ENCODE measurements around the gene HSDL1. TPM values are rescaled to one million over a fixed set of nuclear protein-coding genes. Genes with fewer than 3 reads are reported as not detected.
A peak's percentile ranks its signal among the peaks of the same experiment; 100 is the strongest.

HSDL1 gene
- total RNA-seq, 1 donor from 2014 or later = 31.0 TPM

GRCh38 chr16:84153660-84154214 is 8.8 kb upstream of the HSDL1 start:
- Histone ChIP-seq H3K4me1 (no peaks in the 10 kb centered on the region), H3K27ac (no peak overlapping the region), H3K4me3 (no peak overlapping the region), H3K27me3 (peaks cover 5% of the 10 kb centered on the region), H3K9me3 (no peaks in the 10 kb centered on the region), H3K36me3 (no peaks in the 10 kb centered on the region)
- no peak for TF ChIP-seq CTCF (IDR thresholded peaks at IDR 0.05)
- intact Hi-C loops (cut with DNase I) = no loop called here
- peak; percentile 11 for DNase-seq
- ATAC-seq = no peak

- no peak overlapping the region for H3K27ac ChIP-seq
- H3K4me3 ChIP-seq = no peak overlapping the region
- DNase-seq = peak; percentile 6
- H3K36me3 ChIP-seq = no peaks in the 10 kb centered on the region
- H3K4me1 ChIP-seq = no peaks in the 10 kb centered on the region
- no peaks in the 10 kb centered on the region for H3K9me3 ChIP-seq
- intact Hi-C loops (cut with DNase I) = no loop called here
- no peaks in the 10 kb centered on the region for H3K27me3 ChIP-seq
- no peak for TF ChIP-seq CTCF (IDR thresholded peaks at IDR 0.05)
- ATAC-seq = no peak
Measured at GRCh38 chr16:84150926-84151325, 5.9 kb upstream of the HSDL1 start.

GRCh38 chr16:84144209-84144858 is 643 bp downstream of the HSDL1 start:
- H3K27ac ChIP-seq = peak overlapping the region; percentile 66
- peaks cover 5% of the 10 kb centered on the region for H3K4me1 ChIP-seq
- H3K9me3 ChIP-seq = no peaks in the 10 kb centered on the region
- no peaks in the 10 kb centered on the region for H3K27me3 ChIP-seq
- no peak for TF ChIP-seq CTCF (IDR thresholded peaks at IDR 0.05)
- DNase-seq (peak; percentile 76), ATAC-seq (peak; percentile 48)
- no peaks in the 10 kb centered on the region for H3K36me3 ChIP-seq
- H3K4me3 ChIP-seq = peak overlapping the region; percentile 86
- intact Hi-C loops (cut with DNase I) = no loop called here

GRCh38 chr16:84143784-84144199 is 1.2 kb downstream of the HSDL1 start:
- no peaks in the 10 kb centered on the region for H3K9me3 ChIP-seq

GRCh38 chr16:84143081-84143480 is 1.9 kb downstream of the HSDL1 start:
- Histone ChIP-seq H3K27me3 (no peaks in the 10 kb centered on the region), H3K36me3 (no peaks in the 10 kb centered on the region), H3K4me3 (no peak overlapping the region), H3K27ac (no peak overlapping the region), H3K4me1 (peaks cover 5% of the 10 kb centered on the region), H3K9me3 (no peaks in the 10 kb centered on the region)
- ATAC-seq = no peak
- no peak for TF ChIP-seq CTCF (IDR thresholded peaks at IDR 0.05)
- intact Hi-C loops (cut with DNase I) = no loop called here
- DNase-seq = no peak

More at GRCh38 chr16:84143784-84144199, 1.2 kb downstream of the HSDL1 start:
- H3K27me3 ChIP-seq = no peaks in the 10 kb centered on the region
- no peaks in the 10 kb centered on the region for H3K36me3 ChIP-seq
- TF ChIP-seq CTCF (IDR thresholded peaks at IDR 0.05) = no peak
- no peak overlapping the region for H3K27ac ChIP-seq
- ATAC-seq (no peak), DNase-seq (no peak)
- peak overlapping the region; percentile 86 for H3K4me3 ChIP-seq
- peaks cover 5% of the 10 kb centered on the region for H3K4me1 ChIP-seq
- intact Hi-C loops (cut with DNase I) = no loop called here

Data from upper lobe of right lung (tissue), 1 donor.